ENCODE measurements around the gene SLA2. TPM values are rescaled to one million over a fixed set of nuclear protein-coding genes. Genes with fewer than 3 reads are reported as not detected.
"Not testable (repeated sequence)": the region's sequence is repeated elsewhere in the genome, so short reads cannot be mapped to it uniquely, and the experiment has no call there.

The SLA2 gene
- total and polyA plus RNA-seq, 2 experiments from 2014 or later: not detected

- H3K36me3 ChIP-seq (replicated peaks; ENCODE audit: insufficient read depth, low read depth): no peaks in the 10 kb centered on the region
- peaks cover 5% of the 10 kb centered on the region for H4K20me1 ChIP-seq (ENCODE audit: insufficient read depth, poor library complexity, severe bottlenecking)
- H3K79me2 ChIP-seq: peaks cover 29% of the 10 kb centered on the region
- no peak overlapping the region for H3K27ac ChIP-seq
- H3K9me3 ChIP-seq (ENCODE audit: low read depth): no peaks in the 10 kb centered on the region
- no peak overlapping the region for H3K4me3 ChIP-seq
- TF ChIP-seq EZH2 (IDR thresholded peaks at IDR 0.05; ENCODE audit: borderline replicate concordance) (no peak), CTCF (IDR thresholded peaks at IDR 0.05; ENCODE audit: poor library complexity) (no peak), EZH2phosphoT487 (IDR thresholded peaks at IDR 0.05; ENCODE audit: low read depth, severe bottlenecking, unreplicated experiment) (no peak)
- H3K9me2 ChIP-seq (replicated peaks; ENCODE audit: insufficient read depth): no peaks in the 10 kb centered on the region
- DNase-seq (ENCODE audit: low spot score): no peak
- H2AFZ ChIP-seq: no peak overlapping the region
- no peaks in the 10 kb centered on the region for H3K27me3 ChIP-seq
- 94% methylated on average over 5 of the region's 5 CpGs for WGBS (ENCODE audit: low lambda C conversion rate, missing lambda C conversion rate)
- no peak overlapping the region for H3K4me2 ChIP-seq
- peaks cover 4% of the 10 kb centered on the region for H3K4me1 ChIP-seq (ENCODE audit: insufficient read depth)
Measured at GRCh38 chr20:36611625-36612024, 34.4 kb downstream of the SLA2 start.

GRCh38 chr20:36608388-36608728 is 37.6 kb downstream of the SLA2 start:
- 94% methylated on average over 6 of the region's 6 CpGs for WGBS (ENCODE audit: low lambda C conversion rate, missing lambda C conversion rate)
- not testable (repeated sequence) for H3K4me1 ChIP-seq (ENCODE audit: insufficient read depth); H3K9me2 ChIP-seq (replicated peaks; ENCODE audit: insufficient read depth); H3K9me3 ChIP-seq (ENCODE audit: low read depth); H4K20me1 ChIP-seq (ENCODE audit: insufficient read depth, poor library complexity, severe bottlenecking); H3K36me3 ChIP-seq (replicated peaks; ENCODE audit: insufficient read depth, low read depth); DNase-seq (ENCODE audit: low spot score); H3K4me3 ChIP-seq; H3K27me3 ChIP-seq; H2AFZ ChIP-seq
- Histone ChIP-seq H3K79me2 (peaks cover 38% of the 10 kb centered on the region), H3K4me2 (peak overlapping the region; percentile 55), H3K27ac (peak overlapping the region; percentile 90)

GRCh38 chr20:36607586-36608387 is 38.2 kb downstream of the SLA2 start:
- peak overlapping the region; percentile 89 for H3K4me2 ChIP-seq
- H3K79me2 ChIP-seq: peaks cover 38% of the 10 kb centered on the region
- 79% methylated on average over 7 of the region's 7 CpGs for WGBS (ENCODE audit: low lambda C conversion rate, missing lambda C conversion rate)
- H3K4me1 ChIP-seq (ENCODE audit: insufficient read depth): peaks cover 8% of the 10 kb centered on the region
- H3K27me3 ChIP-seq: no peaks in the 10 kb centered on the region
- no peak for TF ChIP-seq EZH2phosphoT487 (IDR thresholded peaks at IDR 0.05; ENCODE audit: low read depth, severe bottlenecking, unreplicated experiment)
- no peak for TF ChIP-seq CTCF (IDR thresholded peaks at IDR 0.05; ENCODE audit: poor library complexity)
- TF ChIP-seq EZH2 (IDR thresholded peaks at IDR 0.05; ENCODE audit: borderline replicate concordance): no peak
- no peak overlapping the region for H2AFZ ChIP-seq
- H3K9me3 ChIP-seq (ENCODE audit: low read depth): no peaks in the 10 kb centered on the region
- peak; percentile 67 for DNase-seq (ENCODE audit: low spot score)
- H3K27ac ChIP-seq: peak overlapping the region; percentile 90
- H3K9me2 ChIP-seq (replicated peaks; ENCODE audit: insufficient read depth): no peaks in the 10 kb centered on the region
- peaks cover 5% of the 10 kb centered on the region for H4K20me1 ChIP-seq (ENCODE audit: insufficient read depth, poor library complexity, severe bottlenecking)
- H3K36me3 ChIP-seq (replicated peaks; ENCODE audit: insufficient read depth, low read depth): no peaks in the 10 kb centered on the region
- no peak overlapping the region for H3K4me3 ChIP-seq

- peak overlapping the region; percentile 11 for H2AFZ ChIP-seq
- peak overlapping the region; percentile 90 for H3K27ac ChIP-seq
- no peak for TF ChIP-seq EZH2phosphoT487 (IDR thresholded peaks at IDR 0.05; ENCODE audit: low read depth, severe bottlenecking, unreplicated experiment)
- no peak for TF ChIP-seq EZH2 (IDR thresholded peaks at IDR 0.05; ENCODE audit: borderline replicate concordance)
- TF ChIP-seq CTCF (IDR thresholded peaks at IDR 0.05; ENCODE audit: poor library complexity): no peak
- DNase-seq (ENCODE audit: low spot score): peak; percentile 70
- H3K9me3 ChIP-seq (ENCODE audit: low read depth): no peaks in the 10 kb centered on the region
- H3K27me3 ChIP-seq: no peaks in the 10 kb centered on the region
- peak overlapping the region; percentile 89 for H3K4me2 ChIP-seq
- H3K4me1 ChIP-seq (ENCODE audit: insufficient read depth): peaks cover 8% of the 10 kb centered on the region
- peaks cover 5% of the 10 kb centered on the region for H4K20me1 ChIP-seq (ENCODE audit: insufficient read depth, poor library complexity, severe bottlenecking)
- WGBS (ENCODE audit: low lambda C conversion rate, missing lambda C conversion rate): 3% methylated on average over 31 of the region's 31 CpGs
- no peaks in the 10 kb centered on the region for H3K36me3 ChIP-seq (replicated peaks; ENCODE audit: insufficient read depth, low read depth)
- H3K9me2 ChIP-seq (replicated peaks; ENCODE audit: insufficient read depth): no peaks in the 10 kb centered on the region
- peak overlapping the region; percentile 62 for H3K4me3 ChIP-seq
- peaks cover 38% of the 10 kb centered on the region for H3K79me2 ChIP-seq
Measured at GRCh38 chr20:36606158-36607066, 39.6 kb downstream of the SLA2 start.
